ENCODE measurements around the gene GPC5. TPM values are rescaled to one million over a fixed set of nuclear protein-coding genes. Genes with fewer than 3 reads are reported as not detected.
"Not testable (repeated sequence)": the region's sequence is repeated elsewhere in the genome, so short reads cannot be mapped to it uniquely, and the experiment has no call there.

GPC5 gene
- polyA plus RNA-seq, 12 donors, result 0.23 to 1.4 (median 0.50) TPM; not detected in 2

DNA sequence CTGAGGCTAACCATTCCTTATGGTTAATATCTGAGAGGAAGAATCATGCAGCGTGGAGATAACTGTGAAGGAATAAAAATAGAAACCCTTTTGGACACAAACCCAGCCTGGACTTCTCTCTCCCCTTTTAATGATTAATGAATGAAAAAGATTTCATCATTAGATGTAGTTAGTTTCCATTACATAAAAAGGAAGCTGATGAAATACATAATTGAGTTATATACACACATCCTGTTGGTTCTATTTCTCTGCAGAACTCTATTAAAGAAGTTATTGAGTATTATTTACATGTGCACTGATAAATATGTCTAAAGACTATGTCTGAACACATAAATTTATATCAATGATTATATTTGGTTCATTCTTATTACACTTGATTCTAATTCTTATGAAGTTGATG, 465.3 kb downstream of the GPC5 start:
- no peak for DNase-seq

DNA sequence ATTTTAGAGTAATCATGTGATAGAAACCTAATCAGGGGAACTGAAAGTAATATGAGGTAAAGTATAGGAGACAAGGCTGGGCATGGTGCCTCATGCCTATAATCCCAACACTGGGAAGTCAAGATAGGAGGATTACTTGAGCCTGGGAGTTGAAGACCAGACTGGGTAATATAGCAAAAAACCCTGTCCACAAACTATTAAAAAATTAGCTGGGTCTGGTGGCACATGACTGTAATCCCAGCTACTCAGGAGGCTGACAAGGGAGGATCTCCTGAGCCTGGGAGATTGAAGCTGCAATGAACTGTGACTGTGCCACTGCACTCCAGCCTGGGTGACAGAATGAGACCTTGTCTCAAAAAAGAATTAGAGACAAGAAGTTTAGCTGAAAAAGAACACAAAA, 469.9 kb downstream of the GPC5 start:
- no peak for DNase-seq

DNA sequence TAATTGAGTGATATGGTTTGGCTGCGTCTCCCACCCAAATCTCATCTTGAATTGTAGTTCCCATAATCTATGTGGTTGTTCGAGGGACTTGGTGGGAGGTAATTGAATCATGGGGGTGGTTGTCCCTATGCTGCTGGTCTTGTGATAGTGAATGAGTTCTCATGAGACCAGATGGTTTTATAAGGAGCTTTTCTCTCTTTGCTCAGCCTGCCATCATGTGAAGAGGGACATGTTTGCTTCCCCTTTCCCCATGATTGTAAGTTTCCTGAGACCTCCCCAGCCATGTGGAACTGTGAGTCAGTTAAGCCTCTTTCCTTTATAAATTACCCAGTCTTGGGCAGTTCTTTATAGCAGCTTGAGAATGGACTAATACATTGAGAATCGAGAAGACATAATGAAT, 480.1 kb downstream of the GPC5 start:
- DNase-seq, result no peak

DNA sequence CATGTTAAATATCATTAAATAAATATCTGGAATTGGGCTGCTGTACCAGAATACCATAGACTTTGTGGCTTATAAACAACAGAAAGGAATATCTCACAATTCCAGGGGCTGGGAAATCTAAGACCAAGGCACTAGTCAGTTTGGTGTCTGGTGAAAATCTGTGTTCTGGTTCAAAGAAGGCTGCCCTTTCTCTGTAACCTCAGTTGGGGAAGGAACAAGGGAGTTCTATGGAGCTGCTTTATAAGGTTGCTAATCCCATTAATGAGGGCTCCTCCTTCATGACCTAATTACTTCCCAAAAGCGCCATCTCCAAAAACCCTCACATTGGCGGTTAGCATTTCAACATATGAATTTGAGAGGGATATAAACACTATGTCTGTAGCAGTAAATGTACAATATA, 480.9 kb downstream of the GPC5 start:
- no peak for DNase-seq

DNA sequence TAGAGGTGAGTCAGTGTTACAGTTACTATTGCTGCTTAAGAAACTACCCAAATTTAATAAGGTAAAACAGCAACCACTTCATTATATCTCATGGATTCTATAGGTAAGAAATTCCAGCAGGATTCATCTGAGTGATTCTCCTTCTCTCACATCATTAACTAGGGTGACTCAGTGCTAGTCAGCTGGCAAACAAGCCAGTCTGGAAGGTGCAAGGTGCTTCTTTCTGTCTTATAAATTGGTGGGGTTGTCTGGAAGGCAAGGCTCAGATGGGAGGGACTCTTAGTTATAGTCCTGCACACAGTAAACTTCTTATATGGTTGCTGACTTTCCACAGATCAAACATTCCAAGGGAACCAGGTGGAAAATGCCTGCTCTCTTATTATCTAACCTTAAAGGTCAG, 484.5 kb downstream of the GPC5 start:
- no peak for DNase-seq

DNA sequence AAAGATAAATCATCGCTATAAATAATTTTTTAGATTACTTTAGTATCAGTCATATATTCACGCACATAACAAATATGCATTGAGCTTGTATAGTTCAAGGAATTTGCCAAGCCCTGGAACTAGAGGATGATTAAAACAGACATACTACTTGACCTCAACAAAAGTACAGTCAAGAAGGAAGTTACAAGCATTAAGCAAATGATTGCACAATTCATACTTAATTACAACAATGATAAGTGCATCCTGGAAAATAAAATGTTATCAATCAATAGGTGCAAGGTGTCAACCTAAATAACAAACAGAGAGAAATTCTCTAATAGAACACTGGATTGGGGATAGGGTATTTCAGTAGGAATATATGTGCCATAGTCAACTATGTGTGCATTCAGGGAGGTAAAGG, 491.2 kb downstream of the GPC5 start:
- no peak for DNase-seq

DNA sequence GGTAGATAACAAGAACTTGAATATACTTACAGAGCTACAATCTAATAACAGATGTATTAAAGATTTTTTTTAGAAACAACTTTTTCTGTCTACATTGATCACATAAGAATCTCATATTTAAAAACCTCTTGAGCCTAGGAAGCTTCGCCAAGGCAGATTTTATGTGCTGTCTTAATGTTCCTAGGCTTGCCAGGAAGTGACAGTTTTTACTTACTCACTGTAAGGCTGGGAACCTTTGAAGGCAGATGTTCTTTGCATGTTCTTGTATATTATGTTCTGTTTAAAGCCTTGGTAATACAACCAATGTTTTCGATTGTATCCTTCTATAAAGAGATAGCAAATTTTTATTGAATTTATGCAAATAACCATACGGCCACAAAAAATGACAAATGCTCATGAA, 492.7 kb downstream of the GPC5 start:
- peak; percentile 64 for DNase-seq

DNA sequence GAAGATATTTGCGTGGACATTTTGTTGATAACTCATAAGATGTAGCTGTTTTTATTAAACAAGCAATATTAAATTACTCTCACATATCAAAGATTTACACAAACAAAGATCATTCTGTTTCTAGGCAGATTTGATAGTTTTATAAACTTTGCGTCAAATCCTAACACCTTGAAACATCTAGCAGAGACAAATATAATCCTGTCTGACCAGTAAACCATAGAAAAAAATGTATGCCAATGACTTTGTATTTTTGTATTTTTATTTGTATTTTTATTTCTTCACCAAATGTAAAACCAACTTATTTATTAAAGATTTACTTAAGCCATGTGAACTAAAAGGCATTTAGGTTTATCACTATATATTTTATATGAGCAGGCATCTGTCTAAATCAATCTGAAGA, 494.6 kb downstream of the GPC5 start:
- no peak for DNase-seq

DNA sequence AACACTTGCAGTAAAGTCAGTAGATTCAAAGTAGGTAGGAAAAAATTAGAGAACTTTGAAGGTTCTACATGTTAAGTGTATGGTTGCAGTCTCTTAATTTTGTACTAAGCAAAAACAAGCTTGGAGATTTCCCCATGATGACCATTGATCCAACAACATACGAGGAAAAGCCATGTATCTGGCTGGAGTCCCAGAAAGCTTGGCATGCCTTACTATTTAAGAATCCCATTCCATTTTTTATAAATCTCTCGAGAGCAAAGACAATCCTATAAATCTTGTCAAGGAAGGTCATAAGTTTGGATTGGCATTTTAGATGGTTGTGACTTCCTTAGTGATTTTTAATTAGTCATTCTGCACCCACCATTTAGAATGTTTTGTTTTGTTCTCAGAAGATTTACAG, 495.9 kb downstream of the GPC5 start:
- DNase-seq, result peak; percentile 80

DNA sequence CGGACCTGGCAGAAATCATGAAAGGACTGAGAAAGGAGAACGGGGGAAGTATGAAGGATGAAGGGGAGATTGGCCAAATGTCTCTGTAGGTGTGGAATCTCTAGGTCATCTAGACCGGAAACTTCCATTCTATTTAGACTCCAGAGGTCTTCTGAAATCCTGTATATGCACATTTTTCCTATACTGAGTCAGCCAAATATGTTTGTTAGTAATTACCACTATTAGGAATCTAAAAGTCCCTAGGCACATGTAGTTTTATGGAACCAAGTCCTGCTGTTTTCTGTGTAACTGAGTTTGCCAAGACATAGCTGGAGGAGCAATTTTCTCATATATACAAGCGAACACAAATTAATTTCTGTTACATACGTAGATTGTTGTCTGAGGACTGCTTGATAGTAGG, 498.1 kb downstream of the GPC5 start:
- DNase-seq, result peak; percentile 58

DNA sequence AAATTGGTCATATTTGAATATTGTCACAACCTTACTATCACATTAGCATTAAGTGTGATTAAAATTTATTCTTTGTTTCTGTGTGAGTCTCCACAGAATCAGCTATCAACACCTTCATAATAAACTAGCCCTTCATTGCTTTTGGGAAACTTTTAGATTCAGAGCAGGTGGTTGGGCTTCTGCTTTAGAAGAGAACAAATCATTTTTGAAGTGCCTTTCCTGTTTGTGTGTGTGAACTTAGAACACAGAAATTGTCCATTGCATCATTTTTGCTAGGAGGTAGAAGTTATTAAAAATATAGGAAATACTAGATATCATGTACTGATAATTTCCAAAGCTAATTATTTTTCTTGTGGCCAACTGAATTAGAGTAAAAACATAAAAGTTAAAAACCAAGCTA, 500.6 kb downstream of the GPC5 start:
- DNase-seq, result not testable (repeated sequence)

DNA sequence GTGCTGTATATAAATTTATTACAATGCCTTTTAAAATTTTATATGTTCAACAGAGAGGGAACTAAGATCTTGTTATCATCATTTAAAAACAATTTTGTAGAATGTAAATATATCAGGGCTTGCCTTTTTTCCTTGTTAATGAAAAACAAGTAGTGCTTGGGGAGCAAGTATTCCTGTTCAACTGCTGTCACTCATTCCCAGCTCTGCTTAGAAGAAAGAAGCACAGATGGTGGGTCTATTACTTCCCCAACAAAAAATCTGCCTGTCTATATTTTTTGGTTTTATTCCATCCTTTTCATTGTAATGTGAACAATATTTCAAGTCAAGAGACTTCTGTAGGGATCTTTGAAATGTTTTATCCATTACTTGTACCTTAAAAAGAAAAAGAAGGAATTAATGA, 503.9 kb downstream of the GPC5 start:
- no peak for DNase-seq

DNA sequence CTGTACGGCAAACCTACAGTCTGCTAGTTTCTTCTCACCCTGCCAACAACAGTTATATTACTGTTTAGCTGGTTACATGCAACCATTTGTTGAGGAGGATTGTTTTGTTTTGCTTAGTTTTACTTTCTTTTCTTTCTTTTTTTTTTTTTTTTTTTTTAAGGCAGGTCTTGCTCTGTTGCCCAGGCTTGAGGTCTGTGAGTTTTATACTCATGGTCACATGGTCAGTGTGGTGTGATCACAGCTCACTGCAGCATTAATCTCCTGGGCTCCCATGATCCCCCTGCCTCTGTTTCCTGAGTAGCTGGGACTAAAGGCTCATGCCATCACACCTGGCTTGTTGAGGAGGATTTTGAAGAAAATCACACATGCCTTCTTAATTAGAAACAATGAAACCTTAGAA, 505.6 kb downstream of the GPC5 start:
- no peak for DNase-seq

DNA sequence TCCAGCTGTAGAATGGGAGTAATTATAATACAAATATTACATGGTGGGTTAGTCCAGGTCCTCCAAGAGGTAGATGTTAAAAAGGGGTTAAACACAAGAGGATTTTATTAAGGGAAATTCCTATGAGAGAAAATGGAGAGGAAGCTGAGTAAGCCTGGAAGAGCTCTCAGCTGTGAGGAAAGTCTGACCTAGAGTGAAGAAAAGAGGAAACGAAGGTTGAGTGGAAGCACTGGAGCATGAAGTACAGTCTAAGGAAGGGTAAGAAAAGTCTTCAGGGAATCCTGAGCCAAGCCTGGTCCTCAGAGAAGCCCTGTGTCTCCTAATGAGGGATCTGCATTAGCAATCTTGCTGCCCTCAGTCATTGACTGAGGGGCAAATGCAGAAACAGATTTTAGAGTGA, 506.2 kb downstream of the GPC5 start:
- DNase-seq, result no peak

DNA sequence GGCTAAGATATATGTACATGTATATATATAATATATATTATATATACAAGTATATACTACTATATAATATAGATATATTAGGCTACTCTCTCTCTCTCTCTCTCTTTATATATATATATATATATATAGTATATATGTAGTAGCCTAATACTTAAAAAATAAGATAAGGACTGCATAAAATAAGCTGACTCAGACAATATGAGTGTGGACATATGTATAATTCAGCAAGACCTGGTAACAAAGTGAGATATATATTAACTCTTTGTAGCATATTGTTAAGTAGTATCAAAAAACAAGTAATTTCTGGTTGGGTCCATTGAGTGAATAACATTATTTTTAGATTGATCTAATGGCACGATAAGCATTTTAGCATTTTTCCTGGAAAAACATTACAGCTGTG, 509.0 kb downstream of the GPC5 start:
- DNase-seq, result no peak

DNA sequence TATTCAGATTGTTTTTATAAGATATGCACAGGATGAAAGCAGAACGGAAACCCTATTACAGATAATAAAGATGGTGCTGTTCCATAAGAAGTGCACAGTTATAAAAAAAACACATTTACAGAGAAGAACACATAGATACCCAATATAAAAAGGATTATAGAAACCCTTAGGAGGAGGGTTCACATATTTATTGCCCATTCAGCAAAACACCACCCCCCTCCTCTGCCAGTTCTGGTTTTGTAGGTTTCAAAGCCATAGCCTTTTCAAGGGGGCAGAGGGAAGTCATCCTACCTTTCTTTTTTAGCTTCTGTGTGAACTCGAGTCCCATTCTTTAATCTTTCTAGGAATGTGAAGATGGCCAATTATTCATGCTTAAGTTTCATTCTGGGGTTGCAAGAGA, 511.2 kb downstream of the GPC5 start:
- DNase-seq, result no peak

DNA sequence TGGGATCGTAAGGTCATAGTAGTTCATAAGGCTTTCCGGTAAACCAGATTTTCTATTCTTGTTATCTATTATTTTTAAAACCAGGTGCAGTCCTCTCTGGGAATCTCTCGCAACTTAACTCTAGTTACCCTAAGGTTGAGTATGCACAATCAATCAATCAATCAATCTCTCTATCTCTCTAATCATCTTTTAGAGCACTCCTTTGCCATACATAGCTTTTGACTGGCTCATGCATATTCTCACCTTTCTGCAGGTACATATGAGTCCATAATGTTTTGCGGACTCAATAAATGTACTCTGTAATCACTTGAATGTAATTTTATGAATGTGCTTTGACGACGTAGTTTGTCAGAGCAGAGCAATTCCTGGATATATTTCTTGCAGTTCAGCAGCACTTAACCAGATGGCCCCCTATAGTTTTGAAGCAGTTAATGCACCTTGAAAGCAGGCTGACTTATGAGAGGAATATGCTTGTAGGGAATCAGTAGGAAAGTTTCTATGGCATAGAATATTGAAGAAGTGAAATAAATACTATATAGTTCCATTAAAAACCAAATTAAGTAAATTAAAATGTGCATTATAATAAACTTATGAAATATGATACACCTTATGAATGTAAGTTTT, 524.7 kb downstream of the GPC5 start:
- DNase-seq, result no peak

DNA sequence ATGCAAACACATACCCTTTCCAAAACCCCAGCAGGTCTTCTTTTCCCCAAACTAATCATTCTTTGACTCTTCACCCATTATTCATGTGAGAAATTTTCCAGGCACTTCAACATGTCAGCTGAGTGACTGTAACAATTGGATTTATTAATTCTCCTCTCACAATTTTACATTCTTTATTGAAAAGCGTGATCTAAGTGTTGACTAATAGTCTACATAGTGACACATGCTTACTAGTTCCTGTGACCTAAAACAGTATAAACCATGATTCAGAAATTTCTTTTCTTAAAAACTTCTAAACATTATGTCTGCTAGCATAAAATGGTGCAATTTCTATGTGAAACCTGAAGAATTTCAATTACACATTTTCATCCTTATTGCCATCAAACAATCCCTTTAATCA, 532.3 kb downstream of the GPC5 start:
- no peak for DNase-seq

DNA sequence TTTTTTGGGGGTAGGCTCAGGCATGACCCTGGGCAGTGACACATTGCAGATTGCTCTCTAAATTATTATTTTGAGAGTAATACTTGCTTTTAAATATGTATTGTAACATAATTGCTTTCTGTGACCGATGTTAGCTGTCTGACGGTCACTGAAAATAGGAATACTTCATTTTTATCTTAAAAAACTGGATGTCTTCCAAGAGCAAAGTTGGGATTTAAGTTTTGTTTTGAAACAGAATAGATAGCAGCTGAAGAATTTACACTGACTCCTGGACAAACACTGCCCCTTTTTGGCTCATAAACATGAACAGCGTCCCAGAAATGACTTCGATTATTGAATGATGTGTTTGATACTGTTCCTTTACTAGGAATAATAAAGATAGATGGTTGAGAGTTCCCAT, 535.9 kb downstream of the GPC5 start:
- peak; percentile 45 for DNase-seq

DNA sequence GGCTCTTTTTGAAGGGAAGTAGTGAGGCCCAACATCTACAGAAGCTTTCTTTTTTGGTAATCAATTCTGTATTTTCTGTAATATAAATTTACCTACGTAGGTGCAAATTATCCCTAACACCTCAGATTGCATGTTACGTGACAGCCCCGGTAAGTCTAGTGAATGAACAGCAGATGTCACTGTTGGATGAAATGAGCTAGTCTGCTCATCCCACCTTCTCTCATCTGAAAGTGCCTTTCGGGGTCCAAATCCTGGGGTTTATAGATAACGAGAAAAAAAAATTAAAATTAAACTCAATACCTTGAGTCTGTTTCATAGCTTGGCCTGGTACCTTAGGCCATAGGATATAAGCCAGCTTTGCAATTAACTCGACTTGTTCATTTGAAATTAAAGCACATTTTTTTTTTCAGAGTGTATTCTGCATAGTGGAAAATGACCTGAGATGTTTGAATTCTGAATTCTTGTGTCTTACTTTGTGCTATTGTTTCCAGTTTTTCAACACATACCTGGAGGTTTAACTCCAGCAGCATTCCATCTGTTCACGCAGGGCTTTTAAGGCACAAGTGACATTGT, 548.2 kb downstream of the GPC5 start:
- DNase-seq, result peak; percentile 17

DNA sequence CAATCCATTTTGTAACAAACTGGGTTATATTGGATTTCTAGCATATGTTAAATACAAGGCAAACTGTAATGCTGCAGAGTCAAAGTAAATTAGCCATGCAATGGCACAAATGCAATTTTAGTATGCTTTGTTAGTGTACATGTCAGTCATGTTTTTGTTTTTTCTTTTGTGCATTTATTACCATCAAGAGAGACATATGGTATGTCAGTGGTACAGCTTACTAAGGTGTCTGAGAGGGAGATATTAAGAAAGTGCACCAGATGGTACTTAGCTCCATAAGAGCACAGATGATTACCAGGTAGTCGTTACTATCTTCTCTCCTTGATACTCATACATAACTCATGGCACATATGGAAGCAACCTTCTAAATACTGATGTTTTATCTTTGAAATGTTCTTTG, 550.3 kb downstream of the GPC5 start:
- no peak for DNase-seq

DNA sequence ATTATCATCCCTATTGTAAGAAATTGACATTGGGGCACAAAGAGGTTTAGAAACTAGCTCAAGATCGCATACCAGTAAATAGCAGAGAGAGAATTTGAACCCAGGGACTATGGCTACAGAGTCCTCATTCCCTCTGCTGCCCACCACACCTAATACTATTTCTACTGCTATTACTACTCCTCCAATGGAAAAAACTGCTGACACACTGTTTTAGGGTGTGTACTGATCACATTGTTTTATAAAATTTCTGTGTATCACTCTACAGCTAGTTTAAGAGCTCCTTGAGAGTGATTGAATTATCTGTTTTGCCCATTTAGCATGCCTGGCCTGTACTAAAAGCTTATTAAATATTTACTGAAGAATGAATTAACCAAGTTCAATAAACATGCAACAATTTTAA, 552.4 kb downstream of the GPC5 start:
- DNase-seq, result no peak

DNA sequence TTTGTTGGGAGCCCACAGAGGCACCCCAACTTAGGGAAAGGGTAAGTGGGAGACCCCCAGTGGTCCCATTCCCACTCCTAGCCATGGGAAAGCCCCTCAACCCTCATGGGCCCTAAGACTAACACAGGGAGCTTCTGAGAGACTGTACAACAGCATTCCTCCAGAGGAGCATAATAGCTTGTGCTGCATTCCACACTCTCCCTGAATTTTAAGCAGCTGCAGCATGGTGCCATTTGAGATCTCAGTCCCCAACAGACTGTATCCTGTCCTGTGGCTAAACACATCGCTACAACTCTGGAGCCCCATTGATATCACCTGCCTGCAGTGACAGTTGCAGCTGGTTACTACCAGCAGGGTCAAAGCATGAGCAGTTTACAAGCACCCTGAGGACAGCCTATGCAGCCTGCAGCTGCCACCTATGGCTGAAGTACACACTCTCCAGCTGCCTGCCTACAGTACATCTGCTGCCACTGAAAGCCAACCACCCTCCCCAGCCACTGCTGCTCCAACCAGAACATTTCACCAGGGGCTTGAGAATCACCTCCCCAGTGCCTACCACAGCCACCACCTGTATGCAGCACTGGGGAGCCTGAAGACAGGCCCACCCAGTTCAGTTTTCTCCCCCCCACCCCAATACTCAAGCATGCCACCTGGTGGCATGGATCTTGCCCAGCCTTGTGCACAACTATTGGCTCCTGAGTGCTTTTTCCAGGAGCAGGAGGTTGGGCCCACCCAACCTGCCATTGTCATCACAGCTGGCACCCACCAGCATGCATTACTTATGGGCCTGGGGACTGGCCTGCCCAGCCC, 557.3 kb downstream of the GPC5 start:
- DNase-seq, result no peak

DNA sequence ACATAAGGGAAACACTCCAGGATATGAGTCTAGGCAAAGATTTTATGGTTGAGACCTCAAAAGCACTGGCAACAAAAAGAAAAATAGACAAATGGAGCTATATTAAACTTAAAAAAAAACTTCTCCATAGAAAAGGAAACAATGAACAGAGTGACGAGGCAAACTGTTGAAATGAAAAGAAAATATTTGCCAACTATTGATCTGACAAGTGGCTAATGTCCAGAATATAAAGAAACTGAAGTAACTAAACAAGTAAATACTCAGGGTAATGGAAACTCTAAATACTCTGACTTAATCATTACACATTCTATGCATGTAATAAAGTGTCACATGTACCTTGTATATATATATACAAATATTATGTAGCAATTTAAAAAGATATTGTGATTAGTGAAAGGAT, 562.5 kb downstream of the GPC5 start:
- no peak for DNase-seq

All from muscle of arm (tissue), 12 donors.